Glutamatergic neuron (in vitro differentiated cells): ENCODE data around the gene SLC13A1. TPM values are rescaled to one million over a fixed set of nuclear protein-coding genes. Genes with fewer than 3 reads are reported as not detected.

Experiments
- DNase-seq: peaks from one replicate; pipeline ENCODE4 v3.0.0; 2022
- H3K27ac Mint-ChIP-seq: one replicate; pipeline ENCODE4 v1.8.0; 2020; ENCODE audit warnings: mild to moderate bottlenecking, mixed read lengths, inconsistent platforms; ENCODE audit not compliant: unreplicated experiment
- H3K27me3 Mint-ChIP-seq: one replicate; pipeline ENCODE4 v1.8.0; 2020; ENCODE audit warnings: mild to moderate bottlenecking, moderate library complexity, mixed read lengths, inconsistent platforms; ENCODE audit not compliant: unreplicated experiment
- H3K36me3 Mint-ChIP-seq: one replicate; pipeline ENCODE4 v1.8.0; 2020; ENCODE audit warnings: mild to moderate bottlenecking, mixed read lengths, inconsistent platforms; ENCODE audit not compliant: unreplicated experiment
- H3K4me1 Mint-ChIP-seq: one replicate; pipeline ENCODE4 v1.8.0; 2020; ENCODE audit warnings: mild to moderate bottlenecking, low read depth, mixed read lengths, inconsistent platforms; ENCODE audit not compliant: unreplicated experiment
- H3K4me3 Mint-ChIP-seq: one replicate; pipeline ENCODE4 v1.8.0; 2020; ENCODE audit warnings: mild to moderate bottlenecking, mixed read lengths, inconsistent platforms; ENCODE audit not compliant: unreplicated experiment
- H3K9me3 Mint-ChIP-seq: one replicate; pipeline ENCODE4 v1.8.0; 2020; ENCODE audit warnings: mild to moderate bottlenecking, moderate library complexity, mixed read lengths, inconsistent platforms; ENCODE audit not compliant: unreplicated experiment
- total RNA-seq: library from RNA; stranded (reverse); fragmentation: NEBNext Ultra II Directional; extraction: Animal tissue kit (Norgen Biotek cat#: 25700); gene quantifications from one replicate; pipeline ENCODE4 v1.2.1, GENCODE V29; 2021; ENCODE audit not compliant: unreplicated experiment
- TF ChIP-seq, protein P1 (sequence below): fragments of 200-600 bp; sonication (generic); IDR thresholded peaks from one replicate; pipeline ENCODE4 v1.5.0; 2021; ENCODE audit not compliant: partially characterized antibody, unreplicated experiment

SLC13A1 gene
- total RNA-seq, 1 donor from 2014 or later: not detected

DNA sequence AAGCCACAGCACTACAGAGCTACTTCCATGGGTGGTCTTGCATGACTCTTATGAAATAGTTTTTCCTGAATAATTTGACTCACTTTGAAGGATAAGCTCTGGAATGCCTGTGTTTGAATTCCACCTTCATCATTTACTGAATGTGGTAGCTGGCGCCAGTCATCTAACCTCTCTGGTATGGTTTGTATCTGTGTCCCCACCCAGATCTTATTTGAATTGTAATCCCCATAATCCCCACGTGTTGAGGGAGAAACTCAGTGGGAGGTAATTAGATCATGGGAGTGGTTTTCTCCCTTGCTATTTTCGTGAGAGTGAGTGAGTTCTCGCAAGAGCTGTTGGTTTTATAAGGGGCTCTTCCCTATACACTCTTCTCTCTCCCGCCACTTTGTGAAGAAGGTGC lies 11.2 kb upstream of the SLC13A1 start:
- H3K36me3 Mint-ChIP-seq: peaks cover 9% of the 10 kb centered on the region
- H3K4me3 Mint-ChIP-seq: no peak overlapping the region
- no peaks in the 10 kb centered on the region for H3K9me3 Mint-ChIP-seq
- no peaks in the 10 kb centered on the region for H3K4me1 Mint-ChIP-seq
- H3K27me3 Mint-ChIP-seq: no peaks in the 10 kb centered on the region
- H3K27ac Mint-ChIP-seq: no peak overlapping the region
- no peak for DNase-seq
- TF ChIP-seq, protein P1, sequence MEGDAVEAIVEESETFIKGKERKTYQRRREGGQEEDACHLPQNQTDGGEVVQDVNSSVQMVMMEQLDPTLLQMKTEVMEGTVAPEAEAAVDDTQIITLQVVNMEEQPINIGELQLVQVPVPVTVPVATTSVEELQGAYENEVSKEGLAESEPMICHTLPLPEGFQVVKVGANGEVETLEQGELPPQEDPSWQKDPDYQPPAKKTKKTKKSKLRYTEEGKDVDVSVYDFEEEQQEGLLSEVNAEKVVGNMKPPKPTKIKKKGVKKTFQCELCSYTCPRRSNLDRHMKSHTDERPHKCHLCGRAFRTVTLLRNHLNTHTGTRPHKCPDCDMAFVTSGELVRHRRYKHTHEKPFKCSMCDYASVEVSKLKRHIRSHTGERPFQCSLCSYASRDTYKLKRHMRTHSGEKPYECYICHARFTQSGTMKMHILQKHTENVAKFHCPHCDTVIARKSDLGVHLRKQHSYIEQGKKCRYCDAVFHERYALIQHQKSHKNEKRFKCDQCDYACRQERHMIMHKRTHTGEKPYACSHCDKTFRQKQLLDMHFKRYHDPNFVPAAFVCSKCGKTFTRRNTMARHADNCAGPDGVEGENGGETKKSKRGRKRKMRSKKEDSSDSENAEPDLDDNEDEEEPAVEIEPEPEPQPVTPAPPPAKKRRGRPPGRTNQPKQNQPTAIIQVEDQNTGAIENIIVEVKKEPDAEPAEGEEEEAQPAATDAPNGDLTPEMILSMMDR: no peak

DNA sequence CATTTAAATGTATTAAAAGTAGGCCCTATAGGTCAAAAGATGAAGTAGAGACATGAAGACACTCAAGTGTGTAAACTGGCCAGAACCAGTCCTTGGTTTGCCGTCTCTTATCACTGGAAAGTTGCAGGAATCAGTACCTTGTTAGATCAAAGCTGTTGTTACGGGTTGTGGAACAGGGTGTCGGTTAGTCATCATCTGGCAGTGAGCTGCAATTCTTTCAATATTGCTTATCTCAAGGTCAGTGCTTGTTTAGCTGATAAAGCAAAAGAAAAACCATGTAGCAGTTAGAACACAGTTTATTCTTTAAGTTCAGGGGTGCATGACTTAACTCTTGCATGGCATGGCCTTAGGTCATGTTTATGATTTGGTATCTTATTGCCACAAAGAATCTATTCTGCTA lies 10.0 kb upstream of the SLC13A1 start:
- Mint-ChIP-seq H3K27ac (no peak overlapping the region), H3K4me1 (no peaks in the 10 kb centered on the region), H3K27me3 (no peaks in the 10 kb centered on the region), H3K9me3 (no peaks in the 10 kb centered on the region), H3K36me3 (peaks cover 4% of the 10 kb centered on the region), H3K4me3 (no peak overlapping the region)
- TF ChIP-seq, protein P1: no peak
- no peak for DNase-seq

- Mint-ChIP-seq H3K36me3 (no peaks in the 10 kb centered on the region), H3K4me1 (no peaks in the 10 kb centered on the region), H3K27me3 (no peaks in the 10 kb centered on the region), H3K27ac (no peak overlapping the region), H3K4me3 (no peak overlapping the region), H3K9me3 (no peaks in the 10 kb centered on the region)
- DNase-seq: no peak
- TF ChIP-seq, protein P1: no peak
Measured at GRCh38 chr7:123208793-123209192, 9.0 kb upstream of the SLC13A1 start.

DNA sequence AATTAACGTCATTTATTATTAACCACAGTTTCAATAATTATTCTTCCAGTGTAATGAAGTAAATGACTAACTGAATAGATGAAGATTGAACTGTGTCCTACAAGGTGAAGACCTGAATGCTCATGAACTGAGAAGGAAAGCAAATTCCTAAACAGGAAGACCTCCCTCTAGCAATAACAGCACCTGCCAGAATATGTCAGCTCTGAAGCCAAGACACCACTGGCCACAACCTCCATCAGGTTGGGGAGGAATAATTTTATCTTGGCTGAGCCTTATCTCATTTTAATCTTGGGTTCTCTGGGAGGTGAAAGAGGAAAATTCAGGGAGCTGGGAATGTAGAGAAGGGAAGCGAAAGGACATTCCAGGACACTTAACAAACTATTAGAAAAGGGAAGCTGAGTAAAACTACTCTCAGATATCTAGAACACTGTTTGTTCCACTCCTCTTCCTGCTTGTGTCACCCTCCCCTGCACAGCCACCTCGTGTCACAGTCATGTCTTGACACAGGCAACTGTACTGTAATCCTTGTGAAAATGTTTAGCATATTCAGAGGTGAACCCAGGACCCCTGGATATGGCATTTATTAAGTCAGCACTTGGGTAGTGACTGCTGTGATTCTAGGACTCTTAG lies 4.6 kb upstream of the SLC13A1 start:
- Mint-ChIP-seq H3K27me3 (no peaks in the 10 kb centered on the region), H3K36me3 (no peaks in the 10 kb centered on the region), H3K27ac (no peak overlapping the region), H3K4me1 (no peaks in the 10 kb centered on the region), H3K4me3 (no peak overlapping the region), H3K9me3 (peaks cover 3% of the 10 kb centered on the region)
- TF ChIP-seq, protein P1: no peak
- no peak for DNase-seq

GRCh38 chr7:123201901-123202300 lies 2.1 kb upstream of the SLC13A1 start:
- peaks cover 3% of the 10 kb centered on the region for H3K9me3 Mint-ChIP-seq
- TF ChIP-seq, protein P1: no peak
- H3K27me3 Mint-ChIP-seq: no peaks in the 10 kb centered on the region
- H3K27ac Mint-ChIP-seq: no peak overlapping the region
- no peaks in the 10 kb centered on the region for H3K36me3 Mint-ChIP-seq
- H3K4me3 Mint-ChIP-seq: no peak overlapping the region
- no peaks in the 10 kb centered on the region for H3K4me1 Mint-ChIP-seq
- DNase-seq: no peak
